Cerebellar cortex (tissue), 1 donor: ENCODE results near the gene SLC25A48.

ENCODE experiments used
- DNase-seq: peaks from one replicate; pipeline ENCODE4 v3.0.0-alpha.2; 2015; ENCODE audit warnings: low spot score

Gene SLC25A48

DNA sequence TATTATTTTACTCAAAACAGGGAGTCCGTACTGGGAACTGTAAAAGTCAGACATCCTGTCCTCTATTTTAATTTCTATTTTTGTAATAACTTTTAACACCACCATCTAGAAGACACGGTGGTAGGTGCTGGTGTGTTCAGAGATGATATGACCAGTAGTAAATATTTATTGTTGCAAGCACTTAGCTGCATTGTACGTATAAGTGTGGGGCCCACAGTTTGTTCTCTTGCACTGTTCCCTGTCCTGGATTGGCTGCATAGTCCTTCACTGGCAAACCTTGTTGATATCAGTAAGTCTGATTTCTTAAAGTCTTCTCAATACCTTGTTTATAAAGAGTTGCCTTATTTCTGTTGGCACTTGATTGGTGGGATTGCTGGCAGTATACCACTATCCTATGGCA is 85.7 kb downstream of the SLC25A48 start:
- DNase-seq: no peak

GRCh38 chr5:135921388-135921787 is 86.9 kb downstream of the SLC25A48 start:
- no peak for DNase-seq

- no peak for DNase-seq
Observed at GRCh38 chr5:135930029-135930948, 95.8 kb downstream of the SLC25A48 start.

- DNase-seq: no peak
Observed at GRCh38 chr5:135930949-135931295, 96.5 kb downstream of the SLC25A48 start.

- DNase-seq: no peak
Observed at GRCh38 chr5:135934939-135935338, 100.5 kb downstream of the SLC25A48 start.

GRCh38 chr5:135937245-135937911 is 102.9 kb downstream of the SLC25A48 start:
- no peak for DNase-seq
